ENCODE measurements around the gene TRIP6.

Gene TRIP6

GRCh38 chr7:100885440-100886141 is 18.4 kb downstream of the TRIP6 start:
- peaks cover 6% of the 10 kb centered on the region for H3K79me2 ChIP-seq
- H3K4me1 ChIP-seq, result peaks cover 14% of the 10 kb centered on the region
- H3K4me3 ChIP-seq (ENCODE audit: low read depth, low read length), result no peak overlapping the region
- no peak for TF ChIP-seq CTCF (IDR thresholded peaks at IDR 0.05)
- no peak overlapping the region for H3K4me2 ChIP-seq (ENCODE audit: low read length)
- no peaks in the 10 kb centered on the region for H3K27me3 ChIP-seq (ENCODE audit: control insufficient read depth, insufficient read depth, low read length)
- no peak overlapping the region for H2AFZ ChIP-seq
- no peaks in the 10 kb centered on the region for H3K9me3 ChIP-seq (ENCODE audit: control insufficient read depth, low read length)
- H3K9ac ChIP-seq, result no peak overlapping the region
- no peak overlapping the region for H3K27ac ChIP-seq
- no peaks in the 10 kb centered on the region for H3K36me3 ChIP-seq (ENCODE audit: control insufficient read depth, insufficient read depth, low read length)

GRCh38 chr7:100886142-100886935 is 19.2 kb downstream of the TRIP6 start:
- H3K27ac ChIP-seq, result no peak overlapping the region
- TF ChIP-seq CTCF (IDR thresholded peaks at IDR 0.05), result no peak

GRCh38 chr7:100886936-100887515 is 19.8 kb downstream of the TRIP6 start:
- Histone ChIP-seq H3K9me3 (ENCODE audit: control insufficient read depth, low read length) (no peaks in the 10 kb centered on the region), H3K4me1 (peaks cover 26% of the 10 kb centered on the region), H3K27ac (no peak overlapping the region), H3K4me3 (ENCODE audit: low read depth, low read length) (no peak overlapping the region), H3K9ac (no peak overlapping the region), H3K4me2 (ENCODE audit: low read length) (no peak overlapping the region), H3K79me2 (peaks cover 2% of the 10 kb centered on the region), H3K27me3 (ENCODE audit: control insufficient read depth, insufficient read depth, low read length) (no peaks in the 10 kb centered on the region), H3K36me3 (ENCODE audit: control insufficient read depth, insufficient read depth, low read length) (no peaks in the 10 kb centered on the region), H2AFZ (no peak overlapping the region)
- TF ChIP-seq CTCF (IDR thresholded peaks at IDR 0.05), result no peak

More at GRCh38 chr7:100886142-100886935, 19.2 kb downstream of the TRIP6 start:
- Histone ChIP-seq H3K27me3 (ENCODE audit: control insufficient read depth, insufficient read depth, low read length) (no peaks in the 10 kb centered on the region), H3K9me3 (ENCODE audit: control insufficient read depth, low read length) (no peaks in the 10 kb centered on the region), H3K4me2 (ENCODE audit: low read length) (no peak overlapping the region), H3K9ac (no peak overlapping the region), H3K79me2 (peaks cover 6% of the 10 kb centered on the region), H3K4me3 (ENCODE audit: low read depth, low read length) (no peak overlapping the region), H2AFZ (no peak overlapping the region), H3K36me3 (ENCODE audit: control insufficient read depth, insufficient read depth, low read length) (no peaks in the 10 kb centered on the region), H3K4me1 (peaks cover 21% of the 10 kb centered on the region)

GRCh38 chr7:100887516-100888290 is 20.5 kb downstream of the TRIP6 start:
- no peaks in the 10 kb centered on the region for H3K9me3 ChIP-seq (ENCODE audit: control insufficient read depth, low read length)
- H3K36me3 ChIP-seq (ENCODE audit: control insufficient read depth, insufficient read depth, low read length), result no peaks in the 10 kb centered on the region
- peaks cover 2% of the 10 kb centered on the region for H3K79me2 ChIP-seq
- no peak for TF ChIP-seq CTCF (IDR thresholded peaks at IDR 0.05)
- H3K4me2 ChIP-seq (ENCODE audit: low read length), result no peak overlapping the region
- H3K9ac ChIP-seq, result no peak overlapping the region
- H3K4me1 ChIP-seq, result peaks cover 26% of the 10 kb centered on the region
- no peak overlapping the region for H2AFZ ChIP-seq
- no peaks in the 10 kb centered on the region for H3K27me3 ChIP-seq (ENCODE audit: control insufficient read depth, insufficient read depth, low read length)
- peak overlapping the region; percentile 100 for H3K27ac ChIP-seq
- no peak overlapping the region for H3K4me3 ChIP-seq (ENCODE audit: low read depth, low read length)

All from parathyroid adenoma (tissue), 2 donors.